Activated CD4-positive, alpha-beta T cell treated with anti-CD3 and anti-CD28 coated beads for 24 hours (primary cell): ENCODE results near the gene TRIM29.

Experiments used
- DNase-seq, 2 donors: peaks; one replicate each; pipeline ENCODE4 v3.0.0-alpha.2; 2020; ENCODE audit warnings: low read depth in 2 of 2

Gene TRIM29

GRCh38 chr11:120063686-120064340 is 74.1 kb downstream of the TRIM29 start:
- DNase-seq = no peak

DNA sequence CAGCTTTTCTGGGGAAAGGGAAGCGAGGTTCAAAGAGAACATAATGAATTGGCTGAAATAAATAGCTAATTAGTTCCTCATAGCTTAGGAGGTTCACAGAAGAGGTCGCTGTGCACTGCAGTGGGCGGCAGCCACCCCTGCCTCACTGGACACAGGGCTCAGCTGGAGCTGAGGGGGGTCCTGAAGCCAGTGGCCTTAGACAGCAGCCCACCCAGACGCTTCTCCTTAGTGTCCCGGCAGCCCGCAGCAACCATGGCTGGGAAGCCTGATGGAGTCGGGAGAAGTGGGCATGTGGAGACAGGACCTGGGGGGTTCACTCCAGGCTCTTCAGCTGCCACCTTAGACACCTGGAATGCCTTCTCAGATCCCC is 75.4 kb downstream of the TRIM29 start:
- no peak for DNase-seq

- no peak for DNase-seq
Observed at GRCh38 chr11:120061761-120062560, 76.0 kb downstream of the TRIM29 start.
